Brain microvascular endothelial cell (primary cell): ENCODE measurements around the gene ZWILCH.

Source experiments
- DNase-seq: peaks from one replicate; pipeline ENCODE4 v3.0.0-alpha.2; 2020
- H3K27ac ChIP-seq: fragments of 250-450 bp; sonication (Bioruptor Pico); 2 replicates; pipeline ENCODE4 v1.5.1; 2020; ENCODE audit warnings: mild to moderate bottlenecking, moderate library complexity
- H3K27me3 ChIP-seq: fragments of 250-450 bp; sonication (Bioruptor Pico); replicated peaks from 2 replicates; pipeline ENCODE4 v1.5.1; 2020; ENCODE audit warnings: mild to moderate bottlenecking
- H3K36me3 ChIP-seq: fragments of 250-450 bp; sonication (Bioruptor Pico); replicated peaks from 2 replicates; pipeline ENCODE4 v1.5.1; 2020; ENCODE audit warnings: mild to moderate bottlenecking
- H3K4me3 ChIP-seq: 2 replicates; pipeline ENCODE4 v1.5.1; 2011; ENCODE audit warnings: low read depth, mild to moderate bottlenecking, control low read depth, low read length, moderate library complexity
- CTCF ChIP-seq: IDR thresholded peaks from 2 replicates; pipeline ENCODE4 v1.5.1; 2011; ENCODE audit warnings: low read depth, mild to moderate bottlenecking, moderate library complexity, low read length, control low read depth, inconsistent platforms; ENCODE audit errors: missing control alignments
- in situ Hi-C: cut with HindIII; loops from 2 replicates; pipeline ENCODE4 v1.10.0; 2017; ENCODE audit warnings: low sequenced_read_pairs, low pct_ligation_motif_present

Gene ZWILCH

GRCh38 chr15:66488525-66488924 lies 16.6 kb upstream of the ZWILCH start:
- Histone ChIP-seq H3K27me3 (no peaks in the 10 kb centered on the region), H3K36me3 (peaks cover 56% of the 10 kb centered on the region), H3K4me3 (no peak overlapping the region), H3K27ac (no peak overlapping the region)
- DNase-seq = no peak
- TF ChIP-seq CTCF = no peak
- in situ Hi-C loops = no loop called here

GRCh38 chr15:66489179-66489791 lies 15.8 kb upstream of the ZWILCH start:
- no peak for DNase-seq
- in situ Hi-C loops = no loop called here

GRCh38 chr15:66491846-66492245 lies 13.3 kb upstream of the ZWILCH start:
- Histone ChIP-seq H3K36me3 (peaks cover 56% of the 10 kb centered on the region), H3K4me3 (no peak overlapping the region), H3K27me3 (no peaks in the 10 kb centered on the region), H3K27ac (no peak overlapping the region)
- no peak for DNase-seq
- in situ Hi-C loops = no loop called here
- TF ChIP-seq CTCF = no peak

More at GRCh38 chr15:66489179-66489791, 15.8 kb upstream of the ZWILCH start:
- no peak for TF ChIP-seq CTCF
- H3K36me3 ChIP-seq = peaks cover 58% of the 10 kb centered on the region
- no peak overlapping the region for H3K4me3 ChIP-seq
- no peaks in the 10 kb centered on the region for H3K27me3 ChIP-seq
- no peak overlapping the region for H3K27ac ChIP-seq

GRCh38 chr15:66494262-66494661 lies 10.9 kb upstream of the ZWILCH start:
- Histone ChIP-seq H3K27me3 (no peaks in the 10 kb centered on the region), H3K27ac (no peak overlapping the region), H3K36me3 (peaks cover 49% of the 10 kb centered on the region), H3K4me3 (no peak overlapping the region)
- DNase-seq = no peak
- in situ Hi-C loops = no loop called here
- TF ChIP-seq CTCF = no peak

- in situ Hi-C loops = no loop called here
- Histone ChIP-seq H3K36me3 (peaks cover 58% of the 10 kb centered on the region), H3K27me3 (no peaks in the 10 kb centered on the region), H3K27ac (peak overlapping the region; percentile 54), H3K4me3 (peak overlapping the region; percentile 92)
- no peak for TF ChIP-seq CTCF
- no peak for DNase-seq
These were observed 8.1 kb upstream of the ZWILCH start for GRCh38 chr15:66496951-66497501.
